Endothelial cell of umbilical vein (primary cell): Measurements from ENCODE around the gene SV2C. TPM values are rescaled to one million over a fixed set of nuclear protein-coding genes. Genes with fewer than 3 reads are reported as not detected.

Experiments
- BruUV-seq: library from RNA; stranded (reverse); fragments of 400-500 nt; replicated peaks from 2 replicates; lab custom pipeline; 2021; lab: Mats Ljungman, UMichigan
- CTCF ChIA-PET: fragments of 300-600, 350-600 bp; sonication (Branson Sonifier 250); formaldehyde crosslinking; loops from one replicate; lab custom pipeline; 2021; ENCODE audit warnings: antibody characterized with exemption, inconsistent platforms; lab: Charles Lee
- POLR2A ChIA-PET: fragments of 300-600, 350-600 bp; sonication (Branson Sonifier 250); formaldehyde crosslinking; loops from one replicate; lab custom pipeline; 2021; ENCODE audit warnings: antibody characterized with exemption, inconsistent platforms; lab: Charles Lee
- DNase-seq: peaks from one replicate; pipeline ENCODE4 v3.0.0-alpha.2; 2011; ENCODE audit warnings: low read depth, low spot score
- FAIRE-seq: peaks from 2 replicates; lab custom pipeline; 2011; peaks lifted over from hg19 to GRCh38; lab: Jason Lieb, UNC
- H2AFZ ChIP-seq: 2 replicates; pipeline ENCODE4 v1.6.0; 2012; ENCODE audit warnings: low read depth, low read length, control low read depth, inconsistent platforms
- H3K27ac ChIP-seq: 2 replicates; pipeline ENCODE4 v1.5.1; 2011; ENCODE audit warnings: low read depth, mild to moderate bottlenecking, control low read depth, low read length, moderate library complexity; ENCODE audit not compliant: insufficient read depth
- H3K27me3 ChIP-seq, 2 experiments: 2 replicates each; pipeline versions ENCODE4 v1.6.0 to v1.6.1; 2011; ENCODE audit warnings: low read length in 2 of 2, mixed read lengths in 1 of 2; ENCODE audit not compliant: control insufficient read depth in 2 of 2, insufficient read depth in 2 of 2
- H3K36me3 ChIP-seq, 2 experiments: 2 replicates in 1 of 2; 3 replicates in 1 of 2; pipeline ENCODE4 v1.5.1; 2011; ENCODE audit warnings: low read length in 2 of 2, mild to moderate bottlenecking in 1 of 2, moderate library complexity in 1 of 2; ENCODE audit not compliant: control insufficient read depth in 2 of 2, insufficient read depth in 2 of 2; ENCODE audit errors: extremely low read depth in 1 of 2
- H3K4me1 ChIP-seq: 3 replicates; pipeline ENCODE4 v1.5.1; 2011; ENCODE audit warnings: mild to moderate bottlenecking, low read length; ENCODE audit not compliant: control insufficient read depth, insufficient read depth; ENCODE audit errors: extremely low read depth
- H3K4me2 ChIP-seq: 2 replicates; pipeline ENCODE4 v1.6.1; 2011; ENCODE audit warnings: low read length, control low read depth, mixed read lengths; ENCODE audit not compliant: insufficient read depth
- H3K4me3 ChIP-seq, 3 experiments: fragments of 200-600 bp in 1 of 3; sonication (generic), shearing (Covaris generic) in 1 of 3; replicated peaks in 1 of 3; 2 replicates each; pipeline ENCODE4 v1.5.1; 2011 to 2016; ENCODE audit warnings: control low read depth in 3 of 3, low read length in 3 of 3, mild to moderate bottlenecking in 2 of 3, inconsistent platforms in 1 of 3, low read depth in 1 of 3, moderate library complexity in 1 of 3; ENCODE audit not compliant: insufficient read depth in 1 of 3
- H3K79me2 ChIP-seq: 2 replicates; pipeline ENCODE4 v1.6.0; 2012; ENCODE audit warnings: low read length, inconsistent platforms; ENCODE audit not compliant: control insufficient read depth, insufficient read depth
- H3K9ac ChIP-seq: replicated peaks from 2 replicates; pipeline ENCODE3; 2011; ENCODE audit warnings: low read length, control low read depth; ENCODE audit not compliant: insufficient read depth; ENCODE audit errors: extremely low read depth
- H3K9me1 ChIP-seq: replicated peaks from 3 replicates; pipeline ENCODE4 v1.6.0; 2011; ENCODE audit warnings: mild to moderate bottlenecking, low read length; ENCODE audit not compliant: control insufficient read depth, insufficient read depth; ENCODE audit errors: extremely low read depth
- H3K9me3 ChIP-seq: replicated peaks from 2 replicates; pipeline ENCODE4 v1.5.1; 2012; ENCODE audit warnings: low read length, inconsistent platforms; ENCODE audit not compliant: control insufficient read depth, insufficient read depth
- H4K20me1 ChIP-seq: replicated peaks from 2 replicates; pipeline ENCODE3; 2011; ENCODE audit warnings: mild to moderate bottlenecking, low read length; ENCODE audit not compliant: control insufficient read depth, insufficient read depth; ENCODE audit errors: extremely low read depth
- EZH2 ChIP-seq: IDR thresholded peaks from 2 replicates; pipeline ENCODE4 v1.6.1; 2012; ENCODE audit warnings: borderline replicate concordance, low read depth, mild to moderate bottlenecking, moderate library complexity, low read length, inconsistent platforms; ENCODE audit not compliant: severe bottlenecking
- FOS ChIP-seq: IDR thresholded peaks from 2 replicates; pipeline ENCODE4 v1.6.1; 2011; ENCODE audit warnings: mild to moderate bottlenecking, low read length, moderate library complexity, borderline replicate concordance; ENCODE audit not compliant: insufficient read depth
- GATA2 ChIP-seq: IDR thresholded peaks from 2 replicates; pipeline ENCODE4 v1.7.0; 2011; ENCODE audit warnings: low read depth, mild to moderate bottlenecking, moderate library complexity, mixed read lengths, low read length; ENCODE audit not compliant: insufficient read length, insufficient read depth
- JUN ChIP-seq: IDR thresholded peaks from 2 replicates; pipeline ENCODE4 v1.6.1; 2011; ENCODE audit warnings: borderline replicate concordance, low read depth; ENCODE audit not compliant: insufficient read length, insufficient read depth
- MYC ChIP-seq: IDR thresholded peaks from one replicate; pipeline ENCODE4 v1.6.1; 2011; ENCODE audit warnings: mild to moderate bottlenecking, low read depth, low read length
- POLR2A ChIP-seq: IDR thresholded peaks from 2 replicates; pipeline ENCODE4 v1.6.1; 2012; ENCODE audit warnings: low read depth, mild to moderate bottlenecking, control low read depth, low read length
- POLR2AphosphoS5 ChIP-seq: IDR thresholded peaks from 2 replicates; pipeline ENCODE4 v1.6.1; 2012; ENCODE audit warnings: low read depth, mild to moderate bottlenecking, control low read depth, low read length, moderate library complexity; ENCODE audit not compliant: insufficient read depth
- dilution Hi-C: fragments of 300-500 bp; cut with MboI; formaldehyde crosslinking; loops from one replicate; pipeline ENCODE4 v1.15.0; 2019; ENCODE audit warnings: low sequenced_read_pairs; ENCODE audit not compliant: extremely low pct_ligation_motif_present
- intact Hi-C: fragments of 100-400 bp; cut with micrococcal nuclease; formaldehyde crosslinking; loops from one replicate; pipeline ENCODE4 v1.10.0; 2022
- polyA plus RNA-seq, 4 experiments: library from polyadenylated mRNA; depleted of rRNA in 3 of 4; stranded (reverse) in 3 of 4; unstranded in 1 of 4; fragments of >200 nt; gene quantifications; 2 replicates each; pipeline versions ENCODE4 v1.2.1 to v1.2.3, GENCODE V29; 2011 to 2012; ENCODE audit warnings: missing spikeins in 1 of 4
- total RNA-seq: library from RNA; stranded (reverse); gene quantifications from 2 replicates; pipeline ENCODE4 v1.2.3, GENCODE V29; 2021
- TF ChIP-seq, protein P1 (sequence below), 2 donors: IDR thresholded peaks; 1 replicate in 1 of 2; 2 replicates in 1 of 2; pipeline ENCODE4 v1.5.1; 2011; ENCODE audit warnings: low read length in 2 of 2, mild to moderate bottlenecking in 2 of 2, moderate library complexity in 2 of 2, control low read depth in 1 of 2, inconsistent platforms in 1 of 2, low read depth in 1 of 2; ENCODE audit not compliant: insufficient read depth in 1 of 2; ENCODE audit errors: extremely low read depth in 1 of 2
- TF ChIP-seq, protein P2 (sequence below): IDR thresholded peaks from 2 replicates; pipeline ENCODE4 v1.6.1; 2011; ENCODE audit not compliant: insufficient read depth, insufficient read length

Gene SV2C
- total and polyA plus RNA-seq, 2 donors (not counting 3 experiments of a cell fraction or from before 2014, with no cell fraction given) = not detected

GRCh38 chr5:76219636-76220035 lies 136.5 kb downstream of the SV2C start:
- no peak for FAIRE-seq
- no peaks in the 10 kb centered on the region for H3K36me3 ChIP-seq
- H3K9me3 ChIP-seq = no peaks in the 10 kb centered on the region
- ChIA-PET POLR2A (no interaction called here), CTCF (no interaction called here)
- no peaks in the 10 kb centered on the region for H3K27me3 ChIP-seq
- H3K4me1 ChIP-seq = no peaks in the 10 kb centered on the region
- TF ChIP-seq MYC = no peak
- TF ChIP-seq POLR2AphosphoS5 = no peak
- no peak for TF ChIP-seq FOS
- TF ChIP-seq, protein P1, sequence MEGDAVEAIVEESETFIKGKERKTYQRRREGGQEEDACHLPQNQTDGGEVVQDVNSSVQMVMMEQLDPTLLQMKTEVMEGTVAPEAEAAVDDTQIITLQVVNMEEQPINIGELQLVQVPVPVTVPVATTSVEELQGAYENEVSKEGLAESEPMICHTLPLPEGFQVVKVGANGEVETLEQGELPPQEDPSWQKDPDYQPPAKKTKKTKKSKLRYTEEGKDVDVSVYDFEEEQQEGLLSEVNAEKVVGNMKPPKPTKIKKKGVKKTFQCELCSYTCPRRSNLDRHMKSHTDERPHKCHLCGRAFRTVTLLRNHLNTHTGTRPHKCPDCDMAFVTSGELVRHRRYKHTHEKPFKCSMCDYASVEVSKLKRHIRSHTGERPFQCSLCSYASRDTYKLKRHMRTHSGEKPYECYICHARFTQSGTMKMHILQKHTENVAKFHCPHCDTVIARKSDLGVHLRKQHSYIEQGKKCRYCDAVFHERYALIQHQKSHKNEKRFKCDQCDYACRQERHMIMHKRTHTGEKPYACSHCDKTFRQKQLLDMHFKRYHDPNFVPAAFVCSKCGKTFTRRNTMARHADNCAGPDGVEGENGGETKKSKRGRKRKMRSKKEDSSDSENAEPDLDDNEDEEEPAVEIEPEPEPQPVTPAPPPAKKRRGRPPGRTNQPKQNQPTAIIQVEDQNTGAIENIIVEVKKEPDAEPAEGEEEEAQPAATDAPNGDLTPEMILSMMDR (IDR thresholded peaks at IDR 0.05; ENCODE audit: extremely low read depth in 1 of 2, insufficient read depth in 1 of 2, low read depth in 1 of 2, low read length in 2 of 2) = no peak
- no peak for TF ChIP-seq JUN
- TF ChIP-seq POLR2A = no peak
- no peak for TF ChIP-seq GATA2
- no peak for TF ChIP-seq EZH2
- TF ChIP-seq, protein P2, sequence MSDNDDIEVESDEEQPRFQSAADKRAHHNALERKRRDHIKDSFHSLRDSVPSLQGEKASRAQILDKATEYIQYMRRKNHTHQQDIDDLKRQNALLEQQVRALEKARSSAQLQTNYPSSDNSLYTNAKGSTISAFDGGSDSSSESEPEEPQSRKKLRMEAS = no peak
- H4K20me1 ChIP-seq = no peaks in the 10 kb centered on the region
- no peak overlapping the region for H2AFZ ChIP-seq
- no peaks in the 10 kb centered on the region for H3K79me2 ChIP-seq
- H3K9me1 ChIP-seq = no peaks in the 10 kb centered on the region
- H3K4me2 ChIP-seq = no peak overlapping the region
- intact Hi-C loops (no loop called here), dilution Hi-C loops (no loop called here)
- no peak overlapping the region for H3K4me3 ChIP-seq
- H3K9ac ChIP-seq = no peak overlapping the region
- DNase-seq = no peak
- no peak overlapping the region for H3K27ac ChIP-seq
- no TSS peak for BruUV-seq
